ENCODE data around the gene CCL28. TPM values are rescaled to one million over a fixed set of nuclear protein-coding genes. Genes with fewer than 3 reads are reported as not detected.

CCL28 gene
- total and polyA plus RNA-seq, 2 donors (not counting 3 experiments of a cell fraction or from before 2014, with no cell fraction given): 1.2 to 1.8 TPM

DNA sequence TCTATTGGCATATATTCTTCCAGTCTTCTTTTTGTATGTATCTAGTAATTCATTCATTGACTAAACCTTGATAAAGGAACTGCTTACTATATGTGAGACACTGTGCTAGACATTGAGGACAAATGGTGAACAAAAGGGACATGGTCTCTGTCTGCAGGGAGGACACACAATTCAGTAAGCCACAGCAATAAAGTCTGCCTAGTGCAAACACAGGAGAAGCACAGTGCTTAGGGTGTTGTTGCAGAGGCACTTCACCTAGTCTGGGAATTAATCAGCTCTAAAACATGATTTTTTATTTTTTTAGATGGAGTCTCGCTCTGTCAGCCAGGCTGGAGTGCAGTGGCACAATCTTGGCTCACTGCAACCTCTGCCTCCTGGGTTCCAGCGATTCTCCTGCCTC lies 6.4 kb upstream of the CCL28 start:
- H3K27me3 ChIP-seq (ENCODE audit: control insufficient read depth in 2 of 2, insufficient read depth in 2 of 2, low read length in 2 of 2): peaks cover 3 to 11% of the 10 kb centered on the region in 2 experiments
- POLR2A ChIA-PET: no interaction called here
- no peak for DNase-seq (ENCODE audit: low read depth, low spot score)
- FAIRE-seq: no peak
- dilution Hi-C loops (cut with MboI; ENCODE audit: extremely low pct_ligation_motif_present, low sequenced_read_pairs) (no loop called here), intact Hi-C loops (cut with micrococcal nuclease) (no loop called here)
- H3K27ac ChIP-seq (ENCODE audit: insufficient read depth, low read depth, low read length): no peak overlapping the region
- CTCF ChIA-PET: interaction anchor here (0.7 to 2.2 kb wide), 3 partner anchors 15 to 66 kb away, joined by 3 to 7 read pairs (median 5); partner anchors contain the start of gene TMEM267
- no peak overlapping the region for H2AFZ ChIP-seq (ENCODE audit: low read depth, low read length)
- no peaks in the 10 kb centered on the region for H3K4me1 ChIP-seq (ENCODE audit: control insufficient read depth, extremely low read depth, insufficient read depth, low read length)
- no peaks in the 10 kb centered on the region for H3K9me3 ChIP-seq (replicated peaks; ENCODE audit: control insufficient read depth, insufficient read depth, low read length)
- H3K9me1 ChIP-seq (replicated peaks; ENCODE audit: control insufficient read depth, extremely low read depth, insufficient read depth, low read length): no peaks in the 10 kb centered on the region
- H3K79me2 ChIP-seq (ENCODE audit: control insufficient read depth, insufficient read depth, low read length): no peaks in the 10 kb centered on the region
- no peak overlapping the region for H3K4me3 ChIP-seq (replicated peaks in 1 of 3; ENCODE audit: insufficient read depth in 1 of 3, low read depth in 1 of 3, low read length in 3 of 3)
- H3K36me3 ChIP-seq (ENCODE audit: control insufficient read depth in 2 of 2, extremely low read depth in 1 of 2, insufficient read depth in 2 of 2, low read length in 2 of 2): no peaks in the 10 kb centered on the region
- no peak overlapping the region for H3K4me2 ChIP-seq (ENCODE audit: insufficient read depth, low read length)
- TF ChIP-seq GATA2 (IDR thresholded peaks at IDR 0.05; ENCODE audit: insufficient read depth, insufficient read length, low read depth, low read length) (no peak), FOS (IDR thresholded peaks at IDR 0.05; ENCODE audit: borderline replicate concordance, insufficient read depth, low read length) (no peak), EZH2 (IDR thresholded peaks at IDR 0.05; ENCODE audit: borderline replicate concordance, low read depth, low read length, severe bottlenecking) (no peak), POLR2A (IDR thresholded peaks at IDR 0.05; ENCODE audit: low read depth, low read length) (no peak), POLR2AphosphoS5 (IDR thresholded peaks at IDR 0.05; ENCODE audit: insufficient read depth, low read depth, low read length) (no peak), MYC (IDR thresholded peaks at IDR 0.05; ENCODE audit: low read depth, low read length) (no peak), JUN (IDR thresholded peaks at IDR 0.05; ENCODE audit: borderline replicate concordance, insufficient read depth, insufficient read length, low read depth) (no peak)
- TF ChIP-seq, protein P1, sequence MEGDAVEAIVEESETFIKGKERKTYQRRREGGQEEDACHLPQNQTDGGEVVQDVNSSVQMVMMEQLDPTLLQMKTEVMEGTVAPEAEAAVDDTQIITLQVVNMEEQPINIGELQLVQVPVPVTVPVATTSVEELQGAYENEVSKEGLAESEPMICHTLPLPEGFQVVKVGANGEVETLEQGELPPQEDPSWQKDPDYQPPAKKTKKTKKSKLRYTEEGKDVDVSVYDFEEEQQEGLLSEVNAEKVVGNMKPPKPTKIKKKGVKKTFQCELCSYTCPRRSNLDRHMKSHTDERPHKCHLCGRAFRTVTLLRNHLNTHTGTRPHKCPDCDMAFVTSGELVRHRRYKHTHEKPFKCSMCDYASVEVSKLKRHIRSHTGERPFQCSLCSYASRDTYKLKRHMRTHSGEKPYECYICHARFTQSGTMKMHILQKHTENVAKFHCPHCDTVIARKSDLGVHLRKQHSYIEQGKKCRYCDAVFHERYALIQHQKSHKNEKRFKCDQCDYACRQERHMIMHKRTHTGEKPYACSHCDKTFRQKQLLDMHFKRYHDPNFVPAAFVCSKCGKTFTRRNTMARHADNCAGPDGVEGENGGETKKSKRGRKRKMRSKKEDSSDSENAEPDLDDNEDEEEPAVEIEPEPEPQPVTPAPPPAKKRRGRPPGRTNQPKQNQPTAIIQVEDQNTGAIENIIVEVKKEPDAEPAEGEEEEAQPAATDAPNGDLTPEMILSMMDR (IDR thresholded peaks at IDR 0.05; ENCODE audit: extremely low read depth in 1 of 2, insufficient read depth in 1 of 2, low read depth in 1 of 2, low read length in 2 of 2): no peak
- TF ChIP-seq, protein P2, sequence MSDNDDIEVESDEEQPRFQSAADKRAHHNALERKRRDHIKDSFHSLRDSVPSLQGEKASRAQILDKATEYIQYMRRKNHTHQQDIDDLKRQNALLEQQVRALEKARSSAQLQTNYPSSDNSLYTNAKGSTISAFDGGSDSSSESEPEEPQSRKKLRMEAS (IDR thresholded peaks at IDR 0.05; ENCODE audit: insufficient read depth, insufficient read length): no peak
- BruUV-seq (replicated peaks): no TSS peak
- no peak overlapping the region for H3K9ac ChIP-seq (replicated peaks; ENCODE audit: extremely low read depth, insufficient read depth, low read length)
- H4K20me1 ChIP-seq (replicated peaks; ENCODE audit: control insufficient read depth, extremely low read depth, insufficient read depth, low read length): no peaks in the 10 kb centered on the region

All from endothelial cell of umbilical vein (primary cell).